HG03432 (cell line): Measurements from ENCODE around the gene ZNF385C.

Experiments
- ATAC-seq: cut with Tn5 transposase; IDR thresholded peaks from one replicate; pipeline ENCODE4 v1.9.1; 2021; ENCODE audit warnings: mild to moderate bottlenecking, moderate library complexity; ENCODE audit not compliant: unreplicated experiment

Gene ZNF385C

GRCh38 chr17:42109086-42109485 lies 10.8 kb upstream of the ZNF385C start:
- ATAC-seq: no peak

- ATAC-seq: peak; percentile 58
Observed at GRCh38 chr17:42107597-42108576, 9.6 kb upstream of the ZNF385C start.

GRCh38 chr17:42107124-42107523 lies 8.9 kb upstream of the ZNF385C start:
- no peak for ATAC-seq

GRCh38 chr17:42106009-42106408 lies 7.7 kb upstream of the ZNF385C start:
- ATAC-seq: no peak

- no peak for ATAC-seq
Observed at GRCh38 chr17:42104264-42104663, 6.0 kb upstream of the ZNF385C start.

GRCh38 chr17:42103221-42103954 lies 5.1 kb upstream of the ZNF385C start:
- no peak for ATAC-seq

- no peak for ATAC-seq
Observed at GRCh38 chr17:42101513-42102292, 3.4 kb upstream of the ZNF385C start.

GRCh38 chr17:42098730-42099399 lies 592 bp upstream of the ZNF385C start:
- ATAC-seq: no peak

- no peak for ATAC-seq
Observed at GRCh38 chr17:42096360-42097111, 1.7 kb downstream of the ZNF385C start.

GRCh38 chr17:42094375-42095069 lies 3.8 kb downstream of the ZNF385C start:
- no peak for ATAC-seq

- no peak for ATAC-seq
Observed at GRCh38 chr17:42092939-42093338, 5.3 kb downstream of the ZNF385C start.

- ATAC-seq: no peak
Observed at GRCh38 chr17:42090964-42091790, 7.1 kb downstream of the ZNF385C start.

GRCh38 chr17:42088736-42089135 lies 9.5 kb downstream of the ZNF385C start:
- no peak for ATAC-seq

- ATAC-seq: no peak
Observed at GRCh38 chr17:42087736-42088705, 10.3 kb downstream of the ZNF385C start.

- ATAC-seq: no peak
Observed at GRCh38 chr17:42087042-42087701, 11.1 kb downstream of the ZNF385C start.

- ATAC-seq: no peak
Observed at GRCh38 chr17:42081516-42082129, 16.6 kb downstream of the ZNF385C start.
